NCI-H748 treated with DMSO at 0.1 percent for 48 hours (cell line): ENCODE measurements around the gene NELL1.

Experiments
- DNase-seq: peaks from one replicate; lab custom pipeline; 2025; lab: John Stamatoyannopoulos, UW

NELL1 gene

GRCh38 chr11:21489416-21490115 is 820.2 kb downstream of the NELL1 start:
- DNase-seq, result no peak

GRCh38 chr11:21492931-21493330 is 823.5 kb downstream of the NELL1 start:
- DNase-seq, result no peak

DNA sequence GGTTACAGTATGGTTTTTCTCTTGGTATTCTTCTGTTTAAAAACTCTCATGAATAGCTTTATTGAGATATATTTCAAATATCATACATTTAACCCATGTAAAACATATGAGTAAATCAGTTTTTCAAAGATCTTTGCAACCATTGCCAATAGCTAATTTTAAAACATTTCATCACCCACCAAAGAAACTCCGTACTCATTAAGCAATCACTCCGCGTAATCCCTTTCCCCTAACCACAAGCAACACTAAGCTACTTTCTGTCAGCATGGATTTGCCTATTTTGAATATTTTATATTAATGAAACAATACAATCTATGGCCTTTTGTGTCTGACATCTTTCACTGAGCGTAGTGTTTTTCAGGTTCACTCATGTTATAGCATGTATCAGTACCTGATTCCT is 825.6 kb downstream of the NELL1 start:
- DNase-seq, result no peak

DNA sequence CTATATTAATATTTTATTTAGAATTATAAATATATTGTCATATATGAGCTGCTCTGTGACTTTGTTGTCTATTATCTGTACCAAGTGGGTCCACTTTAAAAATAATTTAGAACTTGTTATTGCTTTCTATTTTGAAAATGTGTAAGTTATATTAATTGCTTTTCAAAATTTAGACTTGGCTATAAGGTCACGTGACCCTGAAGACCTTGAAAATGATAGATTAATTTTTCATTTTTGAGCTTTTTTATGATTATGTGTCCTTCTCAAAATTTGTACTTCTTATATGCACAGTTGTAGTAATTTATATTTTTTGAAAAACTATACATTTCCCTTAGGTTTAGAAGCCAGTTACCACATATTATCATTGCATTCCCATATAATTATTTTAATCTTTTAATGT is 826.5 kb downstream of the NELL1 start:
- no peak for DNase-seq

- no peak for DNase-seq
These were observed 831.9 kb downstream of the NELL1 start for GRCh38 chr11:21501245-21501644.

DNA sequence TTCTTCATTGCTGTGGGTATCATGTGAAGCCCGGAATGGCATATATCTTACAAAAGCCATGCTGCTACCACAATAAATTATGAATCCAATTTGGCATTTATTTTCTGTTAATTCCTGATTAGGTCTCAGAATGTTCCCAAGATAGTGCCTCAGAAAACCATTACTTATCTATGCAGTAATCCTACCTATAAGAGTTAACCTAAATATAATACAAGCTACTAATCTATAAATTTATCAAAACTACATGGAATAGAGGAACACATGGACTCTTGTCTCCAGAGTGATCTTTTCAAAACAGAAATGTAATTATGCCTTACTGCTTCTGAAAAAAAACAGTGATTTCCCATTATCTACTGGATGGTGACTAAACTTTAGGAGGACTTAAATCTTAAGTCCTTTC is 835.7 kb downstream of the NELL1 start:
- DNase-seq, result no peak

DNA sequence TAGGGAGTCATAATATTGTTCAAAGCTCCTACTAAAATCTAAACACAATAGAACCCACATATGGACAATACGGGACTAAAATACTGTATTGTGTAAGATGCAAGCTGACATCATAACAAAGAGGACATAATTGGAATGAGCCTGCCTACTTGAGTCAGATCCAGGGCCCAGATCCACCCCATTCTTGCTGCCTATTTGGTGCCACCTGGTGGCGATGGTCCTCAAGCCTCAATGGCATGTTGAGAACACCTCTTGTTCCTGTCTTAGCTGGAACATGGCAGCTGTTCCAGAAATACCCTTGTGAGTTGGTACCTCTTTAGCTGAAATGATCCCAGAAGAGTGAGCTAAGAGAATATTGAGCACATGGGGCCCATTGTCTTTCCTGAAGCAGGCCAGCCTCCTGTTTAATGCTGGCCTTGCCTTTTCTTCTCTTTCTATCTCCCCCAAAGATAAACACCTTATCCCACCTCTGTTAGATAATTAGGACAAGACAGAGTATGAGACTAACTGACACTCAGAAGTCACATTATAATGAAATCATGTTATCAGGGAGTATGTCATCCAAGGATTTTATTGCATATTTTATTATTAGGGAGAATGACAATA is 842.6 kb downstream of the NELL1 start:
- peak; percentile 81 for DNase-seq

DNA sequence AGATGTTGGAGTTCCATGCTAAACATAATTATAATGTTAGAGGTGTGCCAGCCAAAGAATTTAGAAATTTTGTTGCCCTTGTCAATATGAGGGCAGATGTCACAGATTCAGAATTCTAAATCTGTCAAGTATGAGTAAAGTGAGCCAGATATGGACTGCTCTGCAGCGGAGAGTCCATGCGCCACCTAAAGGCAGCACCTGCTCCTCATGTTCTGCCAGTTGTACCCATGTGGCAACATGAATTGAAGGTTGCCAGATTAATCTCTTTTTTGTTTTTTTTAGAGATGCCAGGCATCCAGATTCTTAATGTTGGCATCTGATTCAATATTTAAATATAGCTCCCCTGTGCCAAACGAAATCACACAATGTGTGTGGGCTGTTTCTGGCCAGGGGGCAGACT is 844.9 kb downstream of the NELL1 start:
- no peak for DNase-seq

DNA sequence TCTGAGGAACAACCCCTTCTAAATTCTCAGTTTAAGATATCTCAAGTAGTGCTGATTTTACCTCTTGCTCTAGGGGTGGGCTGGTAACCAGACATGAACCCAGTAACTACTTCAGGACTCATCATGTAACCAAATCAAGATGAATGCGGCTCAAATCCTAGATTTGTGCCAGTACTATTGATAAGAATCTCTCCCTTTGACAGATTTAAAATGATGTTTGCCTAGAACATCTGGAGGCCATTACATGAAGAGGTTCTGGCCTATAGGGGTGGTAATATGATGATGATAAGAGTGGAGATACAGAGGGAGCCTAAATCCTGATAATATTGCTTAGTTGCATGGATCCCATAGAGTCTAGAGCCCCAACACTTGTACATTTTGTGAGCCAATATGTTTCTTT is 850.9 kb downstream of the NELL1 start:
- no peak for DNase-seq

- DNase-seq, result no peak
These were observed 859.8 kb downstream of the NELL1 start for GRCh38 chr11:21529187-21529586.

DNA sequence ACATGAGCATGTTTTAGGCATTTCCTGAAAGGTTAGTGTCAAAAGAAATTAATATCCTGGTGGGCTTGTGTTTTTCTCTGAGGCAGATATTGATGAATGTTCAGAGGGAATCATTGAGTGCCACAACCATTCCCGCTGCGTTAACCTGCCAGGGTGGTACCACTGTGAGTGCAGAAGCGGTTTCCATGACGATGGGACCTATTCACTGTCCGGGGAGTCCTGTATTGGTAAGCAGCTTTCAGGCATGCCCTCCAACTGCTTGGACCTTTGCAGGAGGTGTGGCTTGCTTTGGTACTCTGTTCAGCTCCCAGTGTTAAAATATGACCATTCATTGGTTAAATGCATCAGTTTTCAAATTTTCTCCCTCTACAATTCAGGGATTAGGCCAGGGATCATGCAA is 864.9 kb downstream of the NELL1 start:
- DNase-seq, result no peak

DNA sequence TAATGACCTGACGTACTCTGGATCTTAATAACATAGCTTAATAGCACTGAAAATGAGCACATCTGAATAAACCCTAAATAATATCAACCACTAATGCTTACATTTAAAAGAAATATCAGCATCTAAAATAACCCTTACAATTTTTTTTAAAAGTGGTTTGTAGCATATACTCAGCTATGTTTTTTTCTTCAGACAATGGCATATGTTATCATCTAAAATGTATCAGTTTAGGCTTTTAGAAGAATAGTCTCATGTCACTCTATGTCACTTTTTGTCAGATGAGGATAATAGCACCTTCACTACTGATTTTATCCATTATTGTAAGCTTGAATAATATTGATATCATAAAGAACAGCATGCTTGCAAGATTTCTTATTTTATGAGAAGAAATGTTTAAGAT is 868.6 kb downstream of the NELL1 start:
- DNase-seq, result no peak

DNA sequence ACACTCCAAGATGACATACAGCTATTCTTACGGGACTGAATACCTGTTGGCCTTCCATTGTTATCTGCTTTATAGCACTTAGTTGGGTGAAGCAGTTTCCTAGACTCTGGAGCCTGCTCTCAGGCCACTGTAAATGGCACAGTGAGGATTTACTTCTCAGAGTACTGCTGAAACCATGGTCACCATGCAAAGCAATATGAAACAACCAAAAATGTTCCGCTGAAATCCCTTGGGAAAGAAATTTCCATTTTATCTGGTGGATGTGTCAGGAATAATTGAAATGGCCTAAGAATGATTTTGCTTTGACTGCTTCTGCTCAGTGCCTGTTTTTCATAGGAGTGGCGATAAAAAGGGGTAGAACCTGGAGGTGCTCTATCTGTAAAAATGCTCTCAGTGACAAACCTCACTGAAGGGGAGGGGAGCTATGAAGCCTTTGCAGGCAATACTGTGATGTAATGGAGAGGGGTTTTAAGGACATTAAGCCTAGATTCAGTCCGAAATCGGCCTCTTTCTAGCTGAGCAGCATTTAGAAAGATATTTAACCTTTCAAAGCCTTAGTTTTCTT is 871.9 kb downstream of the NELL1 start:
- no peak for DNase-seq

DNA sequence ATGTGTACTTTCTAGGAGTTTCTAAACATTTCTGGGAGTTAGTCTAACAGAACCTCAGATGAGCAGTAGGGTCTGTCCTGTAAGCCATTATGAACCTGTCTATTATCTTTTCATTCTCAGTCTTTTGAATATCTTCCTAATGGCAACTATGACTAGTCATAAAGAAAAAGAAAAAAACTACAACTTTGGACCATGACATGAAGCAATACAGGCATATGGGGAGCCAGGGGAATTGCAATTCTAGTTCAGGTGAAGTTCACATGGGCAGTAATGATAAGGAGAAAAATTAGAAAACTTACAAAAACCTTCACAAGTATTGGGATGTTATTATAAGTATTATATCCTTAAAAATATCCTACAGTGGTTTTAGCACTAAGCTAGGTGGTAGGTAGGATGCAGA is 874.5 kb downstream of the NELL1 start:
- DNase-seq, result no peak

DNA sequence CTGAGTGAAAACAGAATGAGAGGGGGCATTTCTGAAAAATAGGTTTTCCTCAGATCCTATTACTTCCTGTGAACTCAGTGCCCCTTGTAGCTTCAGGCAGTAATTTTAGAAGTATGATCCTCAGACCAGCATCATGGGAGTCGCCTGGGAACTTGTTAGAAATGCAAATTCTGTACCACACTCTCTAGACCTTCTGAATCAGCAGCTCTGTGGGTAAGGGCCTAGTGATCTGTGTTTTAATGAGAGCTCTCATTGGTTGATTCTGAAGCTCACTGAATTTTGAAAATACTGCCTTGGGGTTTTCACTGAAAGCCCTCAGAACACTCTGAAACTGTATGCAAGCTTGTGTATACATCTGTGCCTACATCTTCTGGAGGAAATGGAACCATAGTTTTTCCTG is 876.3 kb downstream of the NELL1 start:
- no peak for DNase-seq

DNA sequence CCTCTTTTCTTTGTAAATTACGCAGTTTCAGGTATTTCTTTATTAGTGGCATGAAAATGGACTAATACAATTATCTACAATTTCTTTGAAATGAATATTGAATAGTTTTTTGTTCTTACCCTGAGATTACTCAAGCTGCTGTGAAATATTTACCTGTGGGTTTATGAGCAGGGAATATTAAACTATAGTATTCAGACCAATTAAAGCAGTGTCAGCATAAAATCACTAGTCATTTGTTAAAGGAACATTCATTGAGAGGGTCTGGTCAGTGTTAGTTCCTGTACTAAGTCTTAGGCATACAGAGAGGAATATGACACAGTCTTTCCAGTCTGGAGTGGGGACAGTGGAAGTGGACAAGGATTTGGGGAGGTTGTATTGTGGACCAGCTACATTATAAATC is 877.3 kb downstream of the NELL1 start:
- no peak for DNase-seq

DNA sequence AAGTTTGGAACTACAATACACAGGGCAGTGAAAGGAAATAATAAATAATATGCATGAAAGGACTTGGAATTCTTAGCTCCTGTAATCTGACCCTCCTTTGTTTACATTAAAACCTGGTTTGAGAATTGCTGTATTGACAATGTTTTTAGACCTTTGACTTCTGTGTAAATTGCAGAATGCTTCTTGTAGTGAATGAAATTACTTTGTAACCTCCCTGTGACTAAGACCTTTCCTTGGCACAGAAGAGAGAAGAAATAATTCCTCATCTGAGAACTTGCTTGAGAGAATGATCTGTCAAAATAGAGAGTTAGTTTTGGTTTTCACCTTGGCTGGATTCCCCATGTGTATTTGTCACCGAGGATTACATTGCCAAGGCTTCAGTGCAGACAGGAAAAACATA is 883.5 kb downstream of the NELL1 start:
- no peak for DNase-seq

DNA sequence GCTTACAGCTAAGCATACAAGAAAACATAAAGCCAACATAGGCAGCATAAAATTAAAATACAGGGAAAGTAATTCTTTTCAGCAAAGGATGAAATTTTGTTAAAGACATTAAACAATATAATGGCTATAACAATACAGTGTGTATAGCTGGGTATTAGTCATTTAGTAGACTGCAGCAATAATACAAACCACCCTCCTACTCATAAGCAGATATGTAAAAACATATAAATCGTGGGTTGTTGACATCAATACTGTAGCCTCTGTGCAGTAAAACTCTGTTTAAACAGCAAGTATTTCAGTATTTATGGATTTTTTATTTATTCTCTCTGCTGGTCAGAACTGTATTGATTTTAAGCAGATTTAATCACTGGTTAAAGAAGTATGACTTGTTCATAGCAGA is 884.4 kb downstream of the NELL1 start:
- no peak for DNase-seq

DNA sequence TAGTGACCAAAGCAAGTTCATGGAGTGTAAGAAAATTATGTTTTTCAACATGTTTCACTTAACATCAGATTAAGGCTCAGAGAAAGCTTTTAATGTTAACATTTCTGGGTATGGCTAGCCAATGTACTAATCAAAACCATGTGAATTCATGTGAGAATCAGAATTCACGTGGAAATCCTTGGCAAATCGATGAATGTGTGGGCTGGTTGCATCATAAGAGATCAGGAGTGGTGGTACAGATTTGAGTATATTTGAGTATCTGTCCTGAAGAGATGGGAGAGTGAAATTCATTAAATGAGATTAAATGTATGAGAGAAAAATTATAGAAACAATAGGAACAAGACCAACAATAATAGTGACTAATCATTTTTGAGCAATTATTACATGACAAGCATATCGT is 884.9 kb downstream of the NELL1 start:
- DNase-seq, result no peak

DNA sequence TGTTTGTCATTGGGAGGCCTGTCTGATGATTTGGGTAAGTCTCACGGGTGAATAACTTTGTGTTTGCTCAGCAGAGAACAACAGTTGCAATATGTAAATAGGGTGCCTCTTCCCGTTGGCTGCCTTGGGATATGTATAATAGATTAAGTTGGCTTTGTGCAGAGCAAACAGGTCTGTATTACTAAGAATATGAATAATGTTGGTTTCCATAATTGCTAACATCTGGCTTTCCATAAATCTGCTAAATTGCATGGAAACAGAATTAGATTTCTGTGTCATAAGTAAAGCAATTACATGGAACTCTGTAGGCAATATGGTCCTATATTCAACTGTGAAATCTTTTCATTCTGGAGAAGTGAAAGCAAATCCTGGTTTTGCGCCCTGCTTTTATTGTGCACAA is 887.5 kb downstream of the NELL1 start:
- DNase-seq, result no peak

DNA sequence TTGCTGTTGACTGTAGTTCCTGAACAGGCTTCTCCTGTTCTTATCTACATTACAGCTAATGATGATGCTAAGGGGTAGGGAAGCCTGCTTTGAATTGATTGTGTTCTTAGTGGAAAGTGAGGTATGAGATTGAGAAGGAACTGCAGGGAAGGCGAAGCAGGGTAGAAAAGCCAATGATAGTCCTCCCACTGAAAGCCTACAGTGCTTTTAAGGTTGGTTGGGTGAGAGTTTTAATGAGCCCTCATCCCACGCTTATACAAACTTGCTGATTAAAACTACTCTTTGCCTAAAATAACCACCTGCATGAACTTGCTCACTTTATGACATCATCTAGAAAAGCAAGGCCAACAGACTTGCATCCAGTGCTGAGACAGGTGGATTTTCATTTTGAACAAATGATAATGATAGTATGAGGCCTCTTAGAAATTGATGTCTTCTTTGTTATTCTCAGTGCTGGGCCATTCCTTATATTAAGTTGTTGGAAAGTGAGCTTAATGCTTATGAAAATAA is 891.1 kb downstream of the NELL1 start:
- DNase-seq, result no peak

DNA sequence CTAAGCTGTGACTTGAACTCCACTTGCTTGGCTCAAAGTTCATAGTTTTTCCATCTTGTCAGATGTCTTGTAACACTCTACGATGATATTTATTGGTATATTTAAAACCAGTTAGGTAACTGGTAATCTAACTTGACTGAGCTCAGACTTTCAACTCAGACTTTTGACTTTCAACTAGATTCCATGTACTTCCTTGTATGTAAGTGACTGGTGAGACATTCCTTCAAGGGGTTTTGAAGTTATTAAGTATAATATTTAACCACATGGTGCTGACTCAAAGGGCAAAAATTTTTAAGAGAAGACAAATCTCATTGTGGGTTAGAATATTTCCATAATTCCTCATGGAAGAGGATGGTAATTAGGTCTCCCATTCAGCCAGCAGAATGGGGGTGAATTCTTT is 892.2 kb downstream of the NELL1 start:
- no peak for DNase-seq

- DNase-seq, result no peak
These were observed 894.7 kb downstream of the NELL1 start for GRCh38 chr11:21564095-21564494.
